GDM1 (cell line): ENCODE data around the gene CSTB.

Source experiments
- DNase-seq: peaks from one replicate; lab custom pipeline; 2025; lab: John Stamatoyannopoulos, UW

The CSTB gene

GRCh38 chr21:43750339-43751033 lies 25.6 kb downstream of the CSTB start:
- DNase-seq = no peak

GRCh38 chr21:43749651-43750262 lies 26.4 kb downstream of the CSTB start:
- DNase-seq = no peak

- DNase-seq = no peak
Measured at GRCh38 chr21:43748622-43749021, 27.5 kb downstream of the CSTB start.

GRCh38 chr21:43745772-43746517 lies 30.2 kb downstream of the CSTB start:
- no peak for DNase-seq

GRCh38 chr21:43744725-43745124 lies 31.4 kb downstream of the CSTB start:
- DNase-seq = no peak

GRCh38 chr21:43743947-43744346 lies 32.2 kb downstream of the CSTB start:
- DNase-seq = no peak

GRCh38 chr21:43741423-43742096 lies 34.5 kb downstream of the CSTB start:
- DNase-seq = peak; percentile 2

GRCh38 chr21:43740497-43741156 lies 35.5 kb downstream of the CSTB start:
- DNase-seq = no peak

GRCh38 chr21:43739621-43740435 lies 36.3 kb downstream of the CSTB start:
- DNase-seq = no peak

- DNase-seq = no peak
Measured at GRCh38 chr21:43737158-43737950, 38.8 kb downstream of the CSTB start.

- no peak for DNase-seq
Measured at GRCh38 chr21:43736224-43736883, 39.8 kb downstream of the CSTB start.

GRCh38 chr21:43735236-43736091 lies 40.6 kb downstream of the CSTB start:
- no peak for DNase-seq

GRCh38 chr21:43734928-43735229 lies 41.2 kb downstream of the CSTB start:
- DNase-seq = no peak

- no peak for DNase-seq
Measured at GRCh38 chr21:43734131-43734927, 41.8 kb downstream of the CSTB start.

- DNase-seq = no peak
Measured at GRCh38 chr21:43733529-43734071, 42.5 kb downstream of the CSTB start.

GRCh38 chr21:43733060-43733459 lies 43.0 kb downstream of the CSTB start:
- no peak for DNase-seq

GRCh38 chr21:43731891-43732711 lies 44.0 kb downstream of the CSTB start:
- no peak for DNase-seq
